ENCODE data around the gene RTP3. TPM values are rescaled to one million over a fixed set of nuclear protein-coding genes. Genes with fewer than 3 reads are reported as not detected.

RTP3 gene
- total RNA-seq, 1 experiment from 2014 or later = not detected

DNA sequence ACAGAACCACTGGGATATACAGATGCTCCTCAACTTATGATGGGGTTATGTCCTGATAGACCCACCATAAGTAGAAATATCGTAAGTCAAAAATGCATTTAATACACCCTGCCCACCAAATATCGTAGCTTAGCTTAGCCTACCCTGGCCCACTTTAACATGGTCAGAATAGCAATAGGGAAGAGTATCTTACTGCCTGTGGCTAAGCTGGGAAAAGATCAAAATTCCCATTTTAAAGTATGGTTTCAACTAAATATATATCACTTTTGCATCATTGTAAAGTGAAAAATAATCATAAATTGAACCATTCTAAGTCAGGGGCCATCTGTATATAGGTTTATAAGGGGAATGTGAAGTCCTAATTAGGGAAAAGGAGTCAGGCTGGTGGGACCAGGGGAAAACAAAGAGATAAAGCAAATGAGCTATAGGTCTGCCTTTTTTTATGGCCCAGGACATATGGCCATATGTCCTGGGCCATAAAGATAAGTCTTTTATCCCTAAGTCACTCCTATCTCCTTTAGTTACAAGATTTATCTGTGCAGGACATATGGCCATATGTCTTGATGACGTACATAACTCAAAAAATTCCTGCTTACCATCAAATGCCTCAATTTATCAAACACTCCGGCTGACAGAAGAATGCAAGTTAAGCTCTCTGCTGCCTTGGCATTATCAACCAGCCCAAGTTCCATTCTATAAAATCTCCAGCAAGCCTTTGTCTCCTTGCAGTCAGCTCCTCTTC, 11.2 kb downstream of the RTP3 start:
- no peaks in the 10 kb centered on the region for H3K9me3 ChIP-seq (ENCODE audit: control insufficient read depth in 1 of 2, insufficient read depth in 1 of 2, low read depth in 1 of 2, low read length in 2 of 2)
- DNase-seq (ENCODE audit: low read depth, low spot score) (no peak), ATAC-seq (no peak)
- no peaks in the 10 kb centered on the region for H3K79me2 ChIP-seq (ENCODE audit: insufficient read depth, low read length)
- ChIA-PET CTCF (interaction anchor here (1.1 to 2.1 kb wide), 3 partner anchors 12 to 59 kb away, joined by 3 to 7 read pairs (median 3); no protein-coding TSS in a partner anchor), RAD21 (ENCODE audit: low non-redundant PET in 1 of 2, low total read pairs in 2 of 2, uncharacterized antibody in 2 of 2, unreplicated experiment in 2 of 2) (no interaction called here), POLR2A (no interaction called here)
- H4K20me1 ChIP-seq (ENCODE audit: insufficient read depth) = no peaks in the 10 kb centered on the region
- no peak overlapping the region for H3K27ac ChIP-seq (ENCODE audit: low read depth, low read length)
- no TSS peak for BruUV-seq (replicated peaks)
- H3K4me1 ChIP-seq (ENCODE audit: control insufficient read depth in 1 of 2, insufficient read depth in 2 of 2, low read length in 2 of 2) = no peaks in the 10 kb centered on the region
- H2AFZ ChIP-seq (ENCODE audit: low read depth, low read length, poor library complexity, severe bottlenecking) = no peak overlapping the region
- H3K4me2 ChIP-seq (ENCODE audit: low read length) = no peak overlapping the region
- no peaks in the 10 kb centered on the region for H3K36me3 ChIP-seq (ENCODE audit: control insufficient read depth in 1 of 2, insufficient read depth in 2 of 2, low read length in 2 of 2)
- TF ChIP-seq YY1 (IDR thresholded peaks at IDR 0.05; ENCODE audit: extremely low read depth, insufficient replicate concordance, low read depth, low read length) (no peak), FOSL1 (IDR thresholded peaks at IDR 0.05; ENCODE audit: low read depth) (no peak), SIN3A (IDR thresholded peaks at IDR 0.05; ENCODE audit: low read depth) (no peak), EZH2phosphoT487 (IDR thresholded peaks at IDR 0.05; ENCODE audit: borderline replicate concordance) (no peak), EZH2 (IDR thresholded peaks at IDR 0.05) (no peak), ZNF274 (IDR thresholded peaks at IDR 0.05; ENCODE audit: low read depth, low read length) (no peak), JUND (IDR thresholded peaks at IDR 0.05) (no peak)
- TF ChIP-seq, protein P1, sequence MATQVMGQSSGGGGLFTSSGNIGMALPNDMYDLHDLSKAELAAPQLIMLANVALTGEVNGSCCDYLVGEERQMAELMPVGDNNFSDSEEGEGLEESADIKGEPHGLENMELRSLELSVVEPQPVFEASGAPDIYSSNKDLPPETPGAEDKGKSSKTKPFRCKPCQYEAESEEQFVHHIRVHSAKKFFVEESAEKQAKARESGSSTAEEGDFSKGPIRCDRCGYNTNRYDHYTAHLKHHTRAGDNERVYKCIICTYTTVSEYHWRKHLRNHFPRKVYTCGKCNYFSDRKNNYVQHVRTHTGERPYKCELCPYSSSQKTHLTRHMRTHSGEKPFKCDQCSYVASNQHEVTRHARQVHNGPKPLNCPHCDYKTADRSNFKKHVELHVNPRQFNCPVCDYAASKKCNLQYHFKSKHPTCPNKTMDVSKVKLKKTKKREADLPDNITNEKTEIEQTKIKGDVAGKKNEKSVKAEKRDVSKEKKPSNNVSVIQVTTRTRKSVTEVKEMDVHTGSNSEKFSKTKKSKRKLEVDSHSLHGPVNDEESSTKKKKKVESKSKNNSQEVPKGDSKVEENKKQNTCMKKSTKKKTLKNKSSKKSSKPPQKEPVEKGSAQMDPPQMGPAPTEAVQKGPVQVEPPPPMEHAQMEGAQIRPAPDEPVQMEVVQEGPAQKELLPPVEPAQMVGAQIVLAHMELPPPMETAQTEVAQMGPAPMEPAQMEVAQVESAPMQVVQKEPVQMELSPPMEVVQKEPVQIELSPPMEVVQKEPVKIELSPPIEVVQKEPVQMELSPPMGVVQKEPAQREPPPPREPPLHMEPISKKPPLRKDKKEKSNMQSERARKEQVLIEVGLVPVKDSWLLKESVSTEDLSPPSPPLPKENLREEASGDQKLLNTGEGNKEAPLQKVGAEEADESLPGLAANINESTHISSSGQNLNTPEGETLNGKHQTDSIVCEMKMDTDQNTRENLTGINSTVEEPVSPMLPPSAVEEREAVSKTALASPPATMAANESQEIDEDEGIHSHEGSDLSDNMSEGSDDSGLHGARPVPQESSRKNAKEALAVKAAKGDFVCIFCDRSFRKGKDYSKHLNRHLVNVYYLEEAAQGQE (IDR thresholded peaks at IDR 0.05; ENCODE audit: low read depth) = no peak
- TF ChIP-seq, protein P2, sequence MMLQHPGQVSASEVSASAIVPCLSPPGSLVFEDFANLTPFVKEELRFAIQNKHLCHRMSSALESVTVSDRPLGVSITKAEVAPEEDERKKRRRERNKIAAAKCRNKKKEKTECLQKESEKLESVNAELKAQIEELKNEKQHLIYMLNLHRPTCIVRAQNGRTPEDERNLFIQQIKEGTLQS (IDR thresholded peaks at IDR 0.05) = no peak
- TF ChIP-seq, protein P3, sequence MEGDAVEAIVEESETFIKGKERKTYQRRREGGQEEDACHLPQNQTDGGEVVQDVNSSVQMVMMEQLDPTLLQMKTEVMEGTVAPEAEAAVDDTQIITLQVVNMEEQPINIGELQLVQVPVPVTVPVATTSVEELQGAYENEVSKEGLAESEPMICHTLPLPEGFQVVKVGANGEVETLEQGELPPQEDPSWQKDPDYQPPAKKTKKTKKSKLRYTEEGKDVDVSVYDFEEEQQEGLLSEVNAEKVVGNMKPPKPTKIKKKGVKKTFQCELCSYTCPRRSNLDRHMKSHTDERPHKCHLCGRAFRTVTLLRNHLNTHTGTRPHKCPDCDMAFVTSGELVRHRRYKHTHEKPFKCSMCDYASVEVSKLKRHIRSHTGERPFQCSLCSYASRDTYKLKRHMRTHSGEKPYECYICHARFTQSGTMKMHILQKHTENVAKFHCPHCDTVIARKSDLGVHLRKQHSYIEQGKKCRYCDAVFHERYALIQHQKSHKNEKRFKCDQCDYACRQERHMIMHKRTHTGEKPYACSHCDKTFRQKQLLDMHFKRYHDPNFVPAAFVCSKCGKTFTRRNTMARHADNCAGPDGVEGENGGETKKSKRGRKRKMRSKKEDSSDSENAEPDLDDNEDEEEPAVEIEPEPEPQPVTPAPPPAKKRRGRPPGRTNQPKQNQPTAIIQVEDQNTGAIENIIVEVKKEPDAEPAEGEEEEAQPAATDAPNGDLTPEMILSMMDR (IDR thresholded peaks at IDR 0.05 in 2 of 3, conservative IDR thresholded peaks at IDR 0.05 in 1 of 3; ENCODE audit: borderline replicate concordance in 1 of 3, insufficient read depth in 1 of 3, low read depth in 2 of 3, low read length in 2 of 3) = no peak
- TF ChIP-seq, protein P4, sequence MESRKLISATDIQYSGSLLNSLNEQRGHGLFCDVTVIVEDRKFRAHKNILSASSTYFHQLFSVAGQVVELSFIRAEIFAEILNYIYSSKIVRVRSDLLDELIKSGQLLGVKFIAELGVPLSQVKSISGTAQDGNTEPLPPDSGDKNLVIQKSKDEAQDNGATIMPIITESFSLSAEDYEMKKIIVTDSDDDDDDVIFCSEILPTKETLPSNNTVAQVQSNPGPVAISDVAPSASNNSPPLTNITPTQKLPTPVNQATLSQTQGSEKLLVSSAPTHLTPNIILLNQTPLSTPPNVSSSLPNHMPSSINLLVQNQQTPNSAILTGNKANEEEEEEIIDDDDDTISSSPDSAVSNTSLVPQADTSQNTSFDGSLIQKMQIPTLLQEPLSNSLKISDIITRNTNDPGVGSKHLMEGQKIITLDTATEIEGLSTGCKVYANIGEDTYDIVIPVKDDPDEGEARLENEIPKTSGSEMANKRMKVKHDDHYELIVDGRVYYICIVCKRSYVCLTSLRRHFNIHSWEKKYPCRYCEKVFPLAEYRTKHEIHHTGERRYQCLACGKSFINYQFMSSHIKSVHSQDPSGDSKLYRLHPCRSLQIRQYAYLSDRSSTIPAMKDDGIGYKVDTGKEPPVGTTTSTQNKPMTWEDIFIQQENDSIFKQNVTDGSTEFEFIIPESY (IDR thresholded peaks at IDR 0.05; ENCODE audit: extremely low read depth, insufficient replicate concordance, low read length) = no peak
- H3K9ac ChIP-seq (ENCODE audit: low read length) = no peak overlapping the region
- H3K27me3 ChIP-seq (ENCODE audit: insufficient read depth, low read length) = no peaks in the 10 kb centered on the region
- no peaks in the 10 kb centered on the region for H3K9me2 ChIP-seq (ENCODE audit: insufficient read depth)
- no peak overlapping the region for H3K4me3 ChIP-seq (replicated peaks in 1 of 2; ENCODE audit: low read depth in 1 of 2, low read length in 2 of 2)
- intact Hi-C loops (cut with micrococcal nuclease) = no loop called here
